Measurements from ENCODE around the gene CRAT. TPM values are rescaled to one million over a fixed set of nuclear protein-coding genes. Genes with fewer than 3 reads are reported as not detected.

Gene CRAT
- total RNA-seq, 6 donors from 2014 or later = 18.5 to 34.3 (median 26.0) TPM

- DNase-seq = no peak
- TF ChIP-seq CTCF (IDR thresholded peaks at IDR 0.05) (no peak), POLR2AphosphoS5 (IDR thresholded peaks at IDR 0.05) (no peak), EP300 (IDR thresholded peaks at IDR 0.05) (no peak), POLR2A (IDR thresholded peaks at IDR 0.05) (no peak)
- ATAC-seq (ENCODE audit: low FRiP score in 2 of 2) = no peak
- Histone ChIP-seq H3K27ac (no peak overlapping the region), H3K27me3 (no peaks in the 10 kb centered on the region), H3K9me3 (no peaks in the 10 kb centered on the region), H3K4me3 (no peak overlapping the region), H3K36me3 (peaks cover 13 to 75% (median 31%) of the 10 kb centered on the region in 4 donors), H3K4me1 (no peaks in the 10 kb centered on the region)
- 89 to 96% methylated on average over 5 of the region's 5 CpGs for WGBS, 2 donors
Observed at GRCh38 chr9:129054163-129054851, 56.3 kb downstream of the CRAT start.

- ATAC-seq (ENCODE audit: low FRiP score in 2 of 2) = no peak
Observed at GRCh38 chr9:129053020-129053419, 57.6 kb downstream of the CRAT start.

GRCh38 chr9:129052592-129052991 lies 58.0 kb downstream of the CRAT start:
- H3K9me3 ChIP-seq = no peaks in the 10 kb centered on the region
- no peaks in the 10 kb centered on the region for H3K4me1 ChIP-seq
- ATAC-seq (ENCODE audit: low FRiP score in 2 of 2) = peak; percentile 58 to 92
- no peak overlapping the region for H3K27ac ChIP-seq
- 73 to 74% methylated on average over 8 of the region's 8 CpGs for WGBS, 2 donors
- DNase-seq = peak in 1 of 2 donors; percentile 86
- no peak overlapping the region for H3K4me3 ChIP-seq
- H3K36me3 ChIP-seq = peaks cover 21 to 83% (median 43%) of the 10 kb centered on the region in 4 donors
- TF ChIP-seq CTCF (IDR thresholded peaks at IDR 0.05) (no peak), EP300 (IDR thresholded peaks at IDR 0.05) (no peak), POLR2AphosphoS5 (IDR thresholded peaks at IDR 0.05) (peak in 1 of 2 donors; percentile 37)
- no peaks in the 10 kb centered on the region for H3K27me3 ChIP-seq

More at GRCh38 chr9:129053020-129053419, 57.6 kb downstream of the CRAT start:
- no peak for TF ChIP-seq EP300 (IDR thresholded peaks at IDR 0.05)
- no peak for TF ChIP-seq POLR2AphosphoS5 (IDR thresholded peaks at IDR 0.05)
- TF ChIP-seq POLR2A (IDR thresholded peaks at IDR 0.05) = no peak
- no peak for TF ChIP-seq CTCF (IDR thresholded peaks at IDR 0.05)
- H3K4me3 ChIP-seq = no peak overlapping the region
- no peak for DNase-seq
- WGBS, 2 donors = 81 to 93% methylated on average over 6 of the region's 6 CpGs
- no peaks in the 10 kb centered on the region for H3K9me3 ChIP-seq
- H3K27ac ChIP-seq = peak overlapping the region in 1 of 4 donors; percentile 10
- peaks cover 20 to 79% (median 39%) of the 10 kb centered on the region in 4 donors for H3K36me3 ChIP-seq
- H3K4me1 ChIP-seq = no peaks in the 10 kb centered on the region
- no peaks in the 10 kb centered on the region for H3K27me3 ChIP-seq

Other genes starting within 250 kb of the CRAT start
- 10 to 100 TPM in 1 of 6 donors, 1 to 10 TPM in 5; 3.9 to 10.5 (median 5.4) TPM for gene KYAT1, start 228.8 kb downstream of the CRAT start, total RNA-seq
- gene LRRC8A, start 228.7 kb downstream of the CRAT start, total RNA-seq = 100 to 1,000 TPM in 2 of 6 donors, 10 to 100 TPM in 4; 49.0 to 132 (median 67.0) TPM
- gene PHYHD1, start 189.8 kb downstream of the CRAT start, total RNA-seq = 100 to 1,000 TPM in 1 of 6 donors, 10 to 100 TPM in 5; 27.6 to 286 (median 57.7) TPM
- 10 to 100 TPM in 5 of 6 donors, 1 to 10 TPM in 1; 5.7 to 24.5 (median 12.3) TPM for gene DOLK, start 163.2 kb downstream of the CRAT start, total RNA-seq
- gene NUP188, start 163.1 kb downstream of the CRAT start, total RNA-seq = 100 to 1,000 TPM in 1 of 6 donors, 10 to 100 TPM in 5; 30.4 to 225 (median 50.1) TPM
- 100 to 1,000 TPM in 2 of 6 donors, 10 to 100 TPM in 4; 69.6 to 202 (median 94.1) TPM for gene SH3GLB2, start 82.5 kb downstream of the CRAT start, total RNA-seq
- gene MIGA2, start 74.2 kb downstream of the CRAT start, total RNA-seq = 10 to 100 TPM; 18.6 to 95.3 (median 28.6) TPM
- 10 to 100 TPM in 2 of 6 donors, 1 to 10 TPM in 4; 3.9 to 14.8 (median 8.2) TPM for gene DOLPP1, start 29.7 kb downstream of the CRAT start, total RNA-seq
- gene PTPA, start 622 bp upstream of the CRAT start, total RNA-seq = 100 to 1,000 TPM in 2 of 6 donors, 10 to 100 TPM in 4; 48.2 to 130 (median 67.2) TPM
- gene IER5L, start 67.5 kb upstream of the CRAT start, total RNA-seq = 10 to 100 TPM in 3 of 6 donors, 1 to 10 TPM in 3; 3.7 to 17.0 (median 10.3) TPM